Type B pancreatic cell (in vitro differentiated cells): Measurements from ENCODE around the gene NELFCD. TPM values are rescaled to one million over a fixed set of nuclear protein-coding genes. Genes with fewer than 3 reads are reported as not detected.
"Not testable (repeated sequence)": the region's sequence is repeated elsewhere in the genome, so short reads cannot be mapped to it uniquely, and the experiment has no call there.

Source experiments
- DNase-seq: peaks from one replicate; pipeline ENCODE4 v3.0.0; 2021; ENCODE audit warnings: mixed read lengths; ENCODE audit not compliant: unreplicated experiment; ENCODE audit errors: extremely low spot score
- H3K27ac Mint-ChIP-seq: 2 replicates; pipeline ENCODE4 v1.8.0; 2021; ENCODE audit warnings: mild to moderate bottlenecking, mixed read lengths
- H3K27me3 Mint-ChIP-seq: 2 replicates; pipeline ENCODE4 v1.8.0; 2021; ENCODE audit warnings: mixed read lengths
- H3K36me3 Mint-ChIP-seq: 2 replicates; pipeline ENCODE4 v1.8.0; 2021; ENCODE audit warnings: mixed read lengths
- H3K4me1 Mint-ChIP-seq: one replicate; pipeline ENCODE4 v1.8.0; 2021; ENCODE audit warnings: mixed read lengths; ENCODE audit not compliant: unreplicated experiment
- H3K4me3 Mint-ChIP-seq: 2 replicates; pipeline ENCODE4 v1.8.0; 2021; ENCODE audit warnings: mild to moderate bottlenecking, mixed read lengths
- H3K9me3 Mint-ChIP-seq: 2 replicates; pipeline ENCODE4 v1.8.0; 2021; ENCODE audit warnings: mixed read lengths
- CTCF ChIP-seq: fragments of 200-600 bp; sonication (generic); conservative IDR thresholded peaks from 2 replicates; pipeline ENCODE4 v1.5.0; 2021; ENCODE audit warnings: antibody characterized with exemption, mild to moderate bottlenecking
- total RNA-seq: library from RNA; stranded (reverse); gene quantifications from 2 replicates; pipeline ENCODE4 v1.2.1, GENCODE V29; 2021; ENCODE audit warnings: low replicate concordance

Gene NELFCD
- total RNA-seq, 1 donor from 2014 or later = 110 TPM

DNA sequence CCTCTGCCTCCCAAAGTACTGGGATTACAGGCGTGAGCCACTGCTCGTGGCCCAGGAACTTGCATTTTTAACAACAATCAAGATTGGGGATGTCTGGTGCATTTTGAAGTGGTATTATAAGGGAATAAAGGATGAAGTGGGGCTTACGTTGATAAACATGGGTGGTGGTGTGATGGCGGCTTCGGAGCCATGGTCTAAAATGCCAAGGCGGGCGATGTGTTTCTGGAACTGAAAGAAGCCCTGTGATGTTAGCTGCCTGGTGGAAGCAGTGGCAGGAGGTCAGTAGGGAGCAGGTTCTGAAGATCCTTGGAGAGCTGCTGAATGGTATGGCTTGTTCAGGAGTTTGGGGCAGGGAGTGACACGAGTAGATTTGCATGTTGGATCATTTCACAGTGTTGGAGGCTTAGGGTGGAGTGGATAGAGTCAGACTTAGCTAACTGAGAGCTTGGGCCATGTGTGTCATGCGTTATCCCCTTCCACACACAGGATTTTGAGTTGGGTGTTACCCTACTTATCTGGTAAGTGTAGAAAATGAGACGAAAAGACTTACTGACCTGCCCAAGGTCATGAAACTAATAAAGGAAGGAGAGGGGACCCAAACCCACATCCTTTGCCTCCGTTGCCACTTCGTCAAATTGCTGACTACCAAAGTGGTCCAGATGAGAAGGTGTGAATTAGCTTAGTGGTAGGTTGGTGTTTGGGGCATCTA is 1.5 kb downstream of the NELFCD start:
- Mint-ChIP-seq H3K4me3 (peak overlapping the region; percentile 94), H3K4me1 (peaks cover 35% of the 10 kb centered on the region), H3K36me3 (peaks cover 32% of the 10 kb centered on the region), H3K9me3 (peaks cover 5% of the 10 kb centered on the region), H3K27ac (peak overlapping the region; percentile 39), H3K27me3 (no peaks in the 10 kb centered on the region)
- no peak for TF ChIP-seq CTCF
- peak; percentile 47 for DNase-seq

- H3K4me3 Mint-ChIP-seq, H3K9me3 Mint-ChIP-seq, H3K27me3 Mint-ChIP-seq, H3K27ac Mint-ChIP-seq: not testable (repeated sequence)
- Mint-ChIP-seq H3K36me3 (peaks cover 38% of the 10 kb centered on the region), H3K4me1 (peaks cover 35% of the 10 kb centered on the region)
- peak; percentile 20 for DNase-seq
Observed at GRCh38 chr20:58983115-58983468, 2.0 kb downstream of the NELFCD start.

DNA sequence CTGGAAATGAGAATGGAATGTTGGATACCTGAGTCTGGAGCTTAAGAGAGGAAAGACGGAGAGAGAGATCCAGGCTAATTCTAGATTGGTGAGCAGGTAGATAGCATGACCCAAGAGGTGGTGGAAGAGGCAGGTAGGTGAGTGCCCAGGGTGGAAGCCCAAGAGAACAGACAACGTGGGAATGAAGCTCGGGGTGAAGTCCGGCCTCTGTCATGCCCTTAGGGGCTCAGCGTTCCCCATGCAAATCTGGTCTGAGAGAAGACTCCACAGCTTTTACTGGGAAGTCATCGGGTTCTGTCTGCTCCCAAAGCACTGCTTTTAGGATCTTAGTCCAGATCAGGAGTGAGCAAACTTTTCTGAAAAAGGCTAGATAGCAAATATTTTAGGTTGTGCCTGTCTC is 3.6 kb downstream of the NELFCD start:
- Mint-ChIP-seq H3K36me3 (peaks cover 47% of the 10 kb centered on the region), H3K4me3 (no peak overlapping the region), H3K27ac (no peak overlapping the region), H3K4me1 (peaks cover 35% of the 10 kb centered on the region), H3K9me3 (no peaks in the 10 kb centered on the region), H3K27me3 (no peaks in the 10 kb centered on the region)
- TF ChIP-seq CTCF = no peak
- peak; percentile 40 for DNase-seq

GRCh38 chr20:58985656-58986055 is 4.6 kb downstream of the NELFCD start:
- TF ChIP-seq CTCF = no peak
- H3K27ac Mint-ChIP-seq = no peak overlapping the region
- DNase-seq = no peak
- peaks cover 50% of the 10 kb centered on the region for H3K36me3 Mint-ChIP-seq
- peaks cover 35% of the 10 kb centered on the region for H3K4me1 Mint-ChIP-seq
- no peaks in the 10 kb centered on the region for H3K27me3 Mint-ChIP-seq
- H3K4me3 Mint-ChIP-seq = no peak overlapping the region
- no peaks in the 10 kb centered on the region for H3K9me3 Mint-ChIP-seq

DNA sequence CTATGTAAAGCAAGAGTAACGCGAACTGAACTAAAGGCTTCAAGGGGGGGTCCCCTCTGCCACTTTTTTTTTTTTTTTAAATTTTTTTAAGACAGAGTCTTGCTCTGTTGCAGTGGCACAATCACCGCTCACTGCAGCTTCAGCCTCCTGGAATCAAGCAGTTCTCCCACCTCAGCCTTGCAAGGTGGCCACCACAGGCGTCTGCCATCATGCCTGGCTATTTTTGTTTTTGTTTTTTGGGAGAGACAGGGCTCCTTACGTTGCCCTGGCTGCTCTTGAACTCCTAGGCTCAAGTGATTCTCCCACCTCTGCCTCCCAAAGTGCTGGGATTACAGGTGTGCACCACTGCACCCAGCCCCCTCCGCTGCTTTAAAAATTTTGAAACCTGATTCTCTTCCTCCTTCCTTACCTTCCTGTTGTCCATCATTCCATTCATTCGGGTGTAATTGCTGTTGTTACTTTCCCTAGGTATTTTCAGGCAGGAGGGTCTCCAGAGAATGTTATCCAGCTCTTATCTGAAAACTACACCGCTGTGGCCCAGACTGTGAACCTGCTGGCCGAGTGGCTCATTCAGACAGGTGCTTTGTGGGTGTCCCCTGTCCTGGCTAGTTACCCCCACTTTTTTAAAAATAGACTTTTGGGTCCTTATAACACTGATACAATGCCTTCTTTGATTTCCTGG is 5.4 kb downstream of the NELFCD start:
- peak; percentile 42 for DNase-seq
- no peak for TF ChIP-seq CTCF
- H3K27me3 Mint-ChIP-seq = no peaks in the 10 kb centered on the region
- H3K27ac Mint-ChIP-seq = no peak overlapping the region
- H3K36me3 Mint-ChIP-seq = peaks cover 55% of the 10 kb centered on the region
- no peaks in the 10 kb centered on the region for H3K9me3 Mint-ChIP-seq
- no peak overlapping the region for H3K4me3 Mint-ChIP-seq
- peaks cover 35% of the 10 kb centered on the region for H3K4me1 Mint-ChIP-seq

DNA sequence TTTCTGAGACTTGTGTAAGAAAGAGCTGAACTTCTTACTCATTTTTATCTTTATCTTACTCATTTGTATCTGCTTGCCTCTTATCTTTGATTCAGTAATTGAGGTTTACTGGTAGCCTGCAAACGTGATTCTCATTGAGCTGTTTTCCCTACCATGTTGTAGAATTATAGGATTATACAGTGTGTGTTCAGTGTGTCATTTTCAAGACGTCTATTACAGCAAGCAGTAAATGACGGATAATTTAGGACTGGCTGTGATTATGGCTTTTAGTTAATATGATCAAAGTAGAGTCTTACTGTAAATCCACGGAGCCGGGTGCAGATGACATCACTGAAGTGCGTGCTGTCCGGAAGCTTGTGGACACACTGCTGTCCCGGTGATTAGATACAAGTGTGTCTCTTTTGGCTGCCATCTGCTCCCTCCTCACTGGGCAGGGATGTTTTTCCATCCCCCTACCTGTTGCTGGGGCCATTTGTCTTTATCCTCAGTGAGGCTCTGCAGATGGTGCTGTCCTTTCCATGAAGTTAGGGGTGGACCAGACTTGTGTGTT is 6.0 kb downstream of the NELFCD start:
- Mint-ChIP-seq H3K4me1 (peaks cover 35% of the 10 kb centered on the region), H3K36me3 (peaks cover 59% of the 10 kb centered on the region), H3K27ac (no peak overlapping the region), H3K27me3 (no peaks in the 10 kb centered on the region), H3K9me3 (no peaks in the 10 kb centered on the region), H3K4me3 (no peak overlapping the region)
- peak; percentile 39 for DNase-seq
- no peak for TF ChIP-seq CTCF
